B cell (primary cell): ENCODE results near the gene POLE.

ENCODE experiments used
- EZH2 ChIP-seq: IDR thresholded peaks from 2 replicates; pipeline ENCODE4 v1.6.1; 2012; ENCODE audit warnings: borderline replicate concordance, low read depth, mild to moderate bottlenecking, moderate library complexity, low read length; ENCODE audit not compliant: insufficient read depth, poor library complexity, severe bottlenecking
- TF ChIP-seq, protein P1 (sequence below): fragments of 200-600 bp; IDR thresholded peaks from one replicate; pipeline ENCODE4 v1.8.0; 2022; ENCODE audit warnings: antibody characterized with exemption, mild to moderate bottlenecking

DNA sequence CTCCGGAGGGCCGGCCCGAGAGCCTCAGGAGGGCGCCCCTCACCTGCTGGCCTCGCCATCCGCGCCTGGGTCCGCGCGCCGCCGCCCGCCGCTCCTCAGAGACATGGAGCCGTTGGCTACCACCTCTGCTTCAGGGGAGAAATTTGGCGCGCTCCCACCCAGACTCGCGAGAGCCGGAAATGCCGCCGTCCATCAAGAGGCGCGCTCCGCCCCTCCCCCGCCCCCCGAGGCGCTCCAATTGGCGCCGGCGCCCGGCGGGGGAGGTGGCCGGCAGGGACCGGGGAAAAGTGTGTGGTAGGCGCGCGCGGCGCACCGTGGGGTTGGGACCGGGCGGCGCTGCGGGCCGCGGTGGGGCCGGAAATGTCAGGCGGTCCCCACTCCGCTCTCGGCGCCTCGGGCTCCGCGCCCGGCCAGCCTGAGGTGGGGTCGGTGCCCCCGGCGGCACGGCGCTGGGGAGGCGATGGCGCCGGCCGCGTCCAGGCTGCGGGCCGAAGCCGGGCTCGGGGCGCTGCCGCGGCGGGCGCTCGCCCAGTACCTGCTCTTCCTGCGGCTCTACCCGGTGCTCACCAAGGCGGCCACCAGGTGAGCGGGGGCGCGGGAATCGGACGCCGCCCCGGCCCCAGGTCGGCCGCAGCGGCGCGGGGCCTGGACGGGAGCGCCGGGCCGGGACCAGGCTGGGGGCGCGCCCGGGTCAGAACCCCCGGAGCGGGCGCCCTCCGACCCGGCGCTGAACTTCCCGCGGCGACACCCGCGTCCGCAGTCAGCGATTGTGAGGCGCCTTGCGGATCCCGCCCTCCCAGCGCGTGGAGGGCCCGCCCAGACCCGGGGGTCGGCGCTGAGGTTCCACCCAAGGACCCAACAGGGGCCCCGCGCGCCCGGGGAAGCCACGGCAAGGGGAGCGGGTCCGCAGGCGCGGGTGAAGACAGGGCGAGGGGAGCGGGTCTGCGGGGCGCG lies at the start of gene POLE, which contains the start of gene PXMP2:
- TF ChIP-seq, protein P1, sequence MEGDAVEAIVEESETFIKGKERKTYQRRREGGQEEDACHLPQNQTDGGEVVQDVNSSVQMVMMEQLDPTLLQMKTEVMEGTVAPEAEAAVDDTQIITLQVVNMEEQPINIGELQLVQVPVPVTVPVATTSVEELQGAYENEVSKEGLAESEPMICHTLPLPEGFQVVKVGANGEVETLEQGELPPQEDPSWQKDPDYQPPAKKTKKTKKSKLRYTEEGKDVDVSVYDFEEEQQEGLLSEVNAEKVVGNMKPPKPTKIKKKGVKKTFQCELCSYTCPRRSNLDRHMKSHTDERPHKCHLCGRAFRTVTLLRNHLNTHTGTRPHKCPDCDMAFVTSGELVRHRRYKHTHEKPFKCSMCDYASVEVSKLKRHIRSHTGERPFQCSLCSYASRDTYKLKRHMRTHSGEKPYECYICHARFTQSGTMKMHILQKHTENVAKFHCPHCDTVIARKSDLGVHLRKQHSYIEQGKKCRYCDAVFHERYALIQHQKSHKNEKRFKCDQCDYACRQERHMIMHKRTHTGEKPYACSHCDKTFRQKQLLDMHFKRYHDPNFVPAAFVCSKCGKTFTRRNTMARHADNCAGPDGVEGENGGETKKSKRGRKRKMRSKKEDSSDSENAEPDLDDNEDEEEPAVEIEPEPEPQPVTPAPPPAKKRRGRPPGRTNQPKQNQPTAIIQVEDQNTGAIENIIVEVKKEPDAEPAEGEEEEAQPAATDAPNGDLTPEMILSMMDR: no peak
- no peak for TF ChIP-seq EZH2
